Type B pancreatic cell (in vitro differentiated cells): ENCODE data around the gene TARBP2. TPM values are rescaled to one million over a fixed set of nuclear protein-coding genes. Genes with fewer than 3 reads are reported as not detected.

Experiments
- DNase-seq: peaks from one replicate; pipeline ENCODE4 v3.0.0; 2021; ENCODE audit warnings: mixed read lengths; ENCODE audit not compliant: unreplicated experiment; ENCODE audit errors: extremely low spot score
- H3K27ac Mint-ChIP-seq: 2 replicates; pipeline ENCODE4 v1.8.0; 2021; ENCODE audit warnings: mild to moderate bottlenecking, mixed read lengths
- H3K27me3 Mint-ChIP-seq: 2 replicates; pipeline ENCODE4 v1.8.0; 2021; ENCODE audit warnings: mixed read lengths
- H3K36me3 Mint-ChIP-seq: 2 replicates; pipeline ENCODE4 v1.8.0; 2021; ENCODE audit warnings: mixed read lengths
- H3K4me1 Mint-ChIP-seq: one replicate; pipeline ENCODE4 v1.8.0; 2021; ENCODE audit warnings: mixed read lengths; ENCODE audit not compliant: unreplicated experiment
- H3K4me3 Mint-ChIP-seq: 2 replicates; pipeline ENCODE4 v1.8.0; 2021; ENCODE audit warnings: mild to moderate bottlenecking, mixed read lengths
- H3K9me3 Mint-ChIP-seq: 2 replicates; pipeline ENCODE4 v1.8.0; 2021; ENCODE audit warnings: mixed read lengths
- CTCF ChIP-seq: fragments of 200-600 bp; sonication (generic); conservative IDR thresholded peaks from 2 replicates; pipeline ENCODE4 v1.5.0; 2021; ENCODE audit warnings: antibody characterized with exemption, mild to moderate bottlenecking
- total RNA-seq: library from RNA; stranded (reverse); gene quantifications from 2 replicates; pipeline ENCODE4 v1.2.1, GENCODE V29; 2021; ENCODE audit warnings: low replicate concordance

The TARBP2 gene
- total RNA-seq, 1 donor from 2014 or later = 52.3 TPM

- Mint-ChIP-seq H3K27ac (no peak overlapping the region), H3K4me1 (no peaks in the 10 kb centered on the region), H3K27me3 (no peaks in the 10 kb centered on the region), H3K4me3 (no peak overlapping the region), H3K36me3 (peaks cover 18% of the 10 kb centered on the region), H3K9me3 (no peaks in the 10 kb centered on the region)
- TF ChIP-seq CTCF = no peak
- no peak for DNase-seq
Measured at GRCh38 chr12:53516758-53517455, 15.8 kb downstream of the TARBP2 start.

GRCh38 chr12:53518381-53518780 is 17.3 kb downstream of the TARBP2 start:
- no peaks in the 10 kb centered on the region for H3K27me3 Mint-ChIP-seq
- no peak overlapping the region for H3K4me3 Mint-ChIP-seq
- no peaks in the 10 kb centered on the region for H3K9me3 Mint-ChIP-seq
- no peaks in the 10 kb centered on the region for H3K4me1 Mint-ChIP-seq
- no peak overlapping the region for H3K27ac Mint-ChIP-seq
- no peak for TF ChIP-seq CTCF
- H3K36me3 Mint-ChIP-seq = peaks cover 18% of the 10 kb centered on the region
- DNase-seq = no peak

- H3K36me3 Mint-ChIP-seq = peaks cover 14% of the 10 kb centered on the region
- no peak for TF ChIP-seq CTCF
- no peak overlapping the region for H3K4me3 Mint-ChIP-seq
- H3K27ac Mint-ChIP-seq = no peak overlapping the region
- no peaks in the 10 kb centered on the region for H3K4me1 Mint-ChIP-seq
- no peaks in the 10 kb centered on the region for H3K9me3 Mint-ChIP-seq
- no peak for DNase-seq
- no peaks in the 10 kb centered on the region for H3K27me3 Mint-ChIP-seq
Measured at GRCh38 chr12:53523131-53523530, 22.0 kb downstream of the TARBP2 start.

- no peaks in the 10 kb centered on the region for H3K4me1 Mint-ChIP-seq
- no peaks in the 10 kb centered on the region for H3K9me3 Mint-ChIP-seq
- H3K27me3 Mint-ChIP-seq = no peaks in the 10 kb centered on the region
- TF ChIP-seq CTCF = no peak
- H3K4me3 Mint-ChIP-seq = no peak overlapping the region
- no peak for DNase-seq
- H3K36me3 Mint-ChIP-seq = peaks cover 14% of the 10 kb centered on the region
- H3K27ac Mint-ChIP-seq = no peak overlapping the region
Measured at GRCh38 chr12:53524476-53524875, 23.4 kb downstream of the TARBP2 start.

- TF ChIP-seq CTCF = no peak
- Mint-ChIP-seq H3K9me3 (no peaks in the 10 kb centered on the region), H3K36me3 (peaks cover 19% of the 10 kb centered on the region), H3K27ac (no peak overlapping the region), H3K4me1 (no peaks in the 10 kb centered on the region), H3K27me3 (no peaks in the 10 kb centered on the region), H3K4me3 (no peak overlapping the region)
- DNase-seq = no peak
Measured at GRCh38 chr12:53530061-53530460, 29.0 kb downstream of the TARBP2 start.
